HG03196 (cell line): Measurements from ENCODE around the gene RYR3.
"Not testable (repeated sequence)": the region's sequence is repeated elsewhere in the genome, so short reads cannot be mapped to it uniquely, and the experiment has no call there.

Experiments used
- ATAC-seq: cut with Tn5 transposase; IDR thresholded peaks from one replicate; pipeline ENCODE4 v1.9.1; 2021; ENCODE audit not compliant: unreplicated experiment

RYR3 gene

GRCh38 chr15:33754242-33754641 lies 443.5 kb downstream of the RYR3 start:
- no peak for ATAC-seq

- no peak for ATAC-seq
Measured at GRCh38 chr15:33756961-33757360, 446.2 kb downstream of the RYR3 start.

- ATAC-seq: no peak
Measured at GRCh38 chr15:33757516-33758232, 446.9 kb downstream of the RYR3 start.

- ATAC-seq: no peak
Measured at GRCh38 chr15:33766389-33766788, 455.6 kb downstream of the RYR3 start.

GRCh38 chr15:33768670-33769190 lies 458.0 kb downstream of the RYR3 start:
- no peak for ATAC-seq

GRCh38 chr15:33773969-33774368 lies 463.2 kb downstream of the RYR3 start:
- no peak for ATAC-seq

GRCh38 chr15:33778852-33779251 lies 468.1 kb downstream of the RYR3 start:
- no peak for ATAC-seq

GRCh38 chr15:33780011-33780768 lies 469.4 kb downstream of the RYR3 start:
- ATAC-seq: no peak

- no peak for ATAC-seq
Measured at GRCh38 chr15:33782966-33783365, 472.2 kb downstream of the RYR3 start.

- ATAC-seq: no peak
Measured at GRCh38 chr15:33785366-33785765, 474.6 kb downstream of the RYR3 start.

- ATAC-seq: no peak
Measured at GRCh38 chr15:33788906-33789540, 478.3 kb downstream of the RYR3 start.

- ATAC-seq: no peak
Measured at GRCh38 chr15:33794453-33794852, 483.7 kb downstream of the RYR3 start.

- ATAC-seq: no peak
Measured at GRCh38 chr15:33795070-33795469, 484.3 kb downstream of the RYR3 start.

- no peak for ATAC-seq
Measured at GRCh38 chr15:33797651-33798050, 486.9 kb downstream of the RYR3 start.

- no peak for ATAC-seq
Measured at GRCh38 chr15:33801954-33802353, 491.2 kb downstream of the RYR3 start.

- no peak for ATAC-seq
Measured at GRCh38 chr15:33807665-33808064, 496.9 kb downstream of the RYR3 start.

GRCh38 chr15:33808720-33809457 lies 498.1 kb downstream of the RYR3 start:
- ATAC-seq: no peak

GRCh38 chr15:33810073-33810595 lies 499.4 kb downstream of the RYR3 start:
- ATAC-seq: no peak

- no peak for ATAC-seq
Measured at GRCh38 chr15:33810806-33811205, 500.0 kb downstream of the RYR3 start.

GRCh38 chr15:33813891-33814290 lies 503.1 kb downstream of the RYR3 start:
- no peak for ATAC-seq

- not testable (repeated sequence) for ATAC-seq
Measured at GRCh38 chr15:33819499-33819898, 508.7 kb downstream of the RYR3 start.
